T-helper 2 cell treated with Interferon-gamma antibody and Interleukin-4, amounts not matched to agents 5 μg/mL and 100 μg/mL, for 36 hours (primary cell): ENCODE measurements around the gene MTUS2.

Source experiments
- DNase-seq: peaks from one replicate; pipeline ENCODE4 v3.0.0; 2021; ENCODE audit warnings: low spot score
- H3K27ac Mint-ChIP-seq: one replicate; pipeline ENCODE4 v1.8.0; 2021; ENCODE audit warnings: mild to moderate bottlenecking, mixed read lengths
- H3K27me3 Mint-ChIP-seq: one replicate; pipeline ENCODE4 v1.8.0; 2021; ENCODE audit warnings: low read depth, mixed read lengths
- H3K36me3 Mint-ChIP-seq: one replicate; pipeline ENCODE4 v1.8.0; 2021; ENCODE audit warnings: low read depth, mixed read lengths
- H3K4me1 Mint-ChIP-seq: one replicate; pipeline ENCODE4 v1.8.0; 2021; ENCODE audit warnings: low read depth, mixed read lengths
- H3K4me3 Mint-ChIP-seq: one replicate; pipeline ENCODE4 v1.8.0; 2022; ENCODE audit warnings: mild to moderate bottlenecking, moderate library complexity, mixed read lengths
- H3K9me3 Mint-ChIP-seq: one replicate; pipeline ENCODE4 v1.8.0; 2021; ENCODE audit warnings: mixed read lengths

The MTUS2 gene

GRCh38 chr13:29541400-29541799, 721.3 kb downstream of the MTUS2 start:
- peaks cover 25% of the 10 kb centered on the region for H3K4me1 Mint-ChIP-seq
- no peak for DNase-seq
- no peaks in the 10 kb centered on the region for H3K27me3 Mint-ChIP-seq
- peaks cover 10% of the 10 kb centered on the region for H3K36me3 Mint-ChIP-seq
- peak overlapping the region; percentile 15 for H3K27ac Mint-ChIP-seq
- H3K4me3 Mint-ChIP-seq = no peak overlapping the region
- no peaks in the 10 kb centered on the region for H3K9me3 Mint-ChIP-seq

- DNase-seq = no peak
- peaks cover 8% of the 10 kb centered on the region for H3K36me3 Mint-ChIP-seq
- no peak overlapping the region for H3K4me3 Mint-ChIP-seq
- H3K4me1 Mint-ChIP-seq = peaks cover 27% of the 10 kb centered on the region
- no peaks in the 10 kb centered on the region for H3K27me3 Mint-ChIP-seq
- peak overlapping the region; percentile 37 for H3K27ac Mint-ChIP-seq
- no peaks in the 10 kb centered on the region for H3K9me3 Mint-ChIP-seq
These were observed 722.2 kb downstream of the MTUS2 start for GRCh38 chr13:29542381-29542780.

- Mint-ChIP-seq H3K9me3 (no peaks in the 10 kb centered on the region), H3K27me3 (no peaks in the 10 kb centered on the region), H3K27ac (peak overlapping the region; percentile 9), H3K4me3 (no peak overlapping the region), H3K4me1 (peaks cover 21% of the 10 kb centered on the region), H3K36me3 (peaks cover 5% of the 10 kb centered on the region)
- DNase-seq = peak; percentile 62
These were observed 723.4 kb downstream of the MTUS2 start for GRCh38 chr13:29543230-29544215.

- no peak for DNase-seq
- Mint-ChIP-seq H3K36me3 (peaks cover 13% of the 10 kb centered on the region), H3K9me3 (no peaks in the 10 kb centered on the region), H3K4me1 (peaks cover 18% of the 10 kb centered on the region), H3K27me3 (no peaks in the 10 kb centered on the region), H3K27ac (no peak overlapping the region), H3K4me3 (no peak overlapping the region)
These were observed 725.8 kb downstream of the MTUS2 start for GRCh38 chr13:29545988-29546387.

- H3K27me3 Mint-ChIP-seq = no peaks in the 10 kb centered on the region
- H3K36me3 Mint-ChIP-seq = peaks cover 16% of the 10 kb centered on the region
- peaks cover 12% of the 10 kb centered on the region for H3K4me1 Mint-ChIP-seq
- H3K4me3 Mint-ChIP-seq = no peak overlapping the region
- no peaks in the 10 kb centered on the region for H3K9me3 Mint-ChIP-seq
- no peak for DNase-seq
- H3K27ac Mint-ChIP-seq = no peak overlapping the region
These were observed 726.5 kb downstream of the MTUS2 start for GRCh38 chr13:29546662-29547061.

GRCh38 chr13:29547153-29547552, 727.0 kb downstream of the MTUS2 start:
- H3K27ac Mint-ChIP-seq = no peak overlapping the region
- peaks cover 17% of the 10 kb centered on the region for H3K36me3 Mint-ChIP-seq
- no peak for DNase-seq
- H3K4me1 Mint-ChIP-seq = peaks cover 12% of the 10 kb centered on the region
- no peaks in the 10 kb centered on the region for H3K27me3 Mint-ChIP-seq
- no peaks in the 10 kb centered on the region for H3K9me3 Mint-ChIP-seq
- no peak overlapping the region for H3K4me3 Mint-ChIP-seq

- Mint-ChIP-seq H3K4me1 (peaks cover 7% of the 10 kb centered on the region), H3K36me3 (peaks cover 28% of the 10 kb centered on the region), H3K9me3 (no peaks in the 10 kb centered on the region), H3K27me3 (no peaks in the 10 kb centered on the region), H3K4me3 (no peak overlapping the region), H3K27ac (no peak overlapping the region)
- DNase-seq = no peak
These were observed 728.6 kb downstream of the MTUS2 start for GRCh38 chr13:29548722-29549121.

- Mint-ChIP-seq H3K27me3 (no peaks in the 10 kb centered on the region), H3K9me3 (no peaks in the 10 kb centered on the region), H3K4me1 (peaks cover 1% of the 10 kb centered on the region), H3K36me3 (peaks cover 30% of the 10 kb centered on the region), H3K27ac (no peak overlapping the region), H3K4me3 (no peak overlapping the region)
- no peak for DNase-seq
These were observed 730.4 kb downstream of the MTUS2 start for GRCh38 chr13:29550430-29550988.

- no peak overlapping the region for H3K4me3 Mint-ChIP-seq
- peaks cover 1% of the 10 kb centered on the region for H3K4me1 Mint-ChIP-seq
- H3K36me3 Mint-ChIP-seq = peaks cover 30% of the 10 kb centered on the region
- no peaks in the 10 kb centered on the region for H3K27me3 Mint-ChIP-seq
- no peak for DNase-seq
- H3K27ac Mint-ChIP-seq = peak overlapping the region; percentile 27
- H3K9me3 Mint-ChIP-seq = no peaks in the 10 kb centered on the region
These were observed 731.1 kb downstream of the MTUS2 start for GRCh38 chr13:29551214-29551613.
